Measurements from ENCODE around the gene AMH.

AMH gene

GRCh38 chr19:2251106-2252054, 2.3 kb downstream of the AMH start:
- DNase-seq = no peak

- no peak for DNase-seq
These were observed 3.1 kb downstream of the AMH start for GRCh38 chr19:2252055-2252796.

DNA sequence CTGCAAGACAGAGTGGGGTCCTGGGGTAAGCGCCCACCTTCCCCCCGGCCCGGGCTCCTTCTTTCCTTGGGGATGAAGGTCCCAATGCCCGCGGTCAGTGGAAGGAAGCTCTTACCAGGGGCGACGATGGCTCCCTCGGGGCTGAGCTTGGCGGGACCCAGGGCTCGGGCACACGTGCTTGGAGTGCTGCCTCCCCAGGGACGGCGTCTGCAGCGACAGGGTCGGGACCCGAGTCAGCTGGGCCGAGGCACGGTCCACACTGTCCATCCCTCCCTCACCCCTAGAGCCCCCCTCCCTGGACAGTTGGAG, 3.6 kb downstream of the AMH start:
- no peak for DNase-seq

GRCh38 chr19:2253106-2254063, 4.3 kb downstream of the AMH start:
- no peak for DNase-seq

- no peak for DNase-seq
These were observed 5.1 kb downstream of the AMH start for GRCh38 chr19:2254064-2254872.

- DNase-seq = no peak
These were observed 6.2 kb downstream of the AMH start for GRCh38 chr19:2255112-2255845.

GRCh38 chr19:2255982-2256685, 7.0 kb downstream of the AMH start, which contains the start of gene JSRP1:
Gene JSRP1, minus strand, starts transcription at chr19:2256417. Its CDS starts 1,103 bp downstream, at chr19:2255314.
- DNase-seq = no peak

DNA sequence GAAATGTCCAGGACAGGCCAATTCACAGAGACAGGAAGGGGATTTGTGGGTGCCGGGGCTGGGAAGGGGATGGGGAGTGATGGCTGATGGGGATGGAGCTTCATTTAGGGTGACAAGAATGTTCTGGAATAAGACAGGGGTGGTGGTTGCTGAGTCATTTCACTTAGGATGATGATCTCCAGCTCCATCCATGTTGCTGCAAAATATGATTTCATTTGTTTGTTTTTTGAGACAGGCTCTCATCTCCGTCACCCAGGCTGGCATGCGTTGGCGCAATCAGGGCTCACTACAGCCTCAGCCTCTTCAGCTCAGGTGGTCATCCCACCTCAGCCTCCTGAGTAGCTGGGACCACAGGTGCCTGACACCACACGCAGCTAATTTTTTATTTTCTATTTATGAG, 10.2 kb downstream of the AMH start:
- no peak for DNase-seq

DNA sequence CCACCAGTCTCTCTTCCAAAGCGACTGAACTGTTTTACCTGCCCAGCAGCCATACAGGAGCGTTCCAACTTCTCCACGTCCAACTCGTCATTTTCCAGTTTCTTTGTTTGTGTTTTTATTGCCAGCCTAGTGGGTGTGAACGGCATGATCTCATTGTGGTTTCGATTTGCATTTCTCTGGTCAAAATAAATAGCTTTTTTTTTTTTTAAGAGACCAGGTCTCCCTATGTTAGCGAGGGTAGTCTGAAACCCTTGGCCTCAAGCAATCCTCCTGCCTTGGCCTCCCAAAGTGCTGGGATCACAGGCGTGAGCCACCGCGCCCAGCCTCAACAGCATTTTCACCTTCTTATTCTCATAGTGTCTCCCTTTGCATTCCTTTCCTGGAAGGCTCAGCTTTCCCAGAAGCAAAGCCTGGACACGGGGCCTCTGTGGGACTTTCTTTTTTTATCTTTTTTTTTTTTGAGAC, 11.2 kb downstream of the AMH start:
- DNase-seq = no peak

- no peak for DNase-seq
These were observed 12.5 kb downstream of the AMH start for GRCh38 chr19:2261438-2262172.

- DNase-seq = peak in 1 of 2 experiments; percentile 37
These were observed 17.3 kb downstream of the AMH start for GRCh38 chr19:2266183-2266993.

GRCh38 chr19:2268480-2268830, 19.3 kb downstream of the AMH start:
- no peak for DNase-seq

DNA sequence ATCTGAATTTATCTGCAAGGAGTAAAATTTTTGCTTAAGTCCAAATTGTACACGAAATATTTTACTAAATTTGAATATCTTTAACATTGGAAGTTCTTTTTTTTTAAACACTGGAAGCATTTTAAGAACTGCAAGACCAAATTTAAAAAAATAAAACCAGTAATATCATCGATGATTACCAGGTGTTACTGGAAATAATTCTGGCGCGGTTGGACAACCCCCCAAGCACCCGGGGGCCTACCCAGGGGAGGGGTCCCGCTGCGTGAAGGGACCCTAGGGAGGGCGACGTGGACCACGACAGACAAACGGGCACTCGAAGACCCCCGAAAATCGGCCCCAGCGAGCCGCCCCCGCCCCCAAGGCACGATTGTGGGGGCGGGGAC, 19.7 kb downstream of the AMH start:
- DNase-seq = no peak

GRCh38 chr19:2269244-2270156, 20.4 kb downstream of the AMH start:
- DNase-seq = peak; percentile 78 to 94

- DNase-seq = no peak
These were observed 21.0 kb downstream of the AMH start for GRCh38 chr19:2270157-2270422.

GRCh38 chr19:2270423-2271233, 21.5 kb downstream of the AMH start:
- no peak for DNase-seq
